Keratinocyte (primary cell): Measurements from ENCODE around the gene RNF44. TPM values are rescaled to one million over a fixed set of nuclear protein-coding genes. Genes with fewer than 3 reads are reported as not detected.

Experiments used
- DNase-seq: peaks from one replicate; pipeline ENCODE4 v3.0.0-alpha.2; 2011; ENCODE audit warnings: low read depth, missing footprints, low spot score
- FAIRE-seq: peaks from 2 replicates; lab custom pipeline; 2011; peaks lifted over from hg19 to GRCh38; lab: Jason Lieb, UNC
- H2AFZ ChIP-seq: 2 replicates; pipeline ENCODE4 v1.6.0; 2012; ENCODE audit warnings: low read length, control low read depth, inconsistent platforms; ENCODE audit not compliant: control insufficient read depth
- H3K27ac ChIP-seq: 2 replicates; pipeline ENCODE4 v1.5.1; 2011; ENCODE audit warnings: low read length; ENCODE audit not compliant: control insufficient read depth, insufficient read depth
- H3K27me3 ChIP-seq: 3 replicates; pipeline ENCODE4 v1.6.0; 2011; ENCODE audit warnings: low read length; ENCODE audit not compliant: control insufficient read depth, insufficient read depth; ENCODE audit errors: extremely low read depth
- H3K36me3 ChIP-seq, 2 experiments: 2 replicates in 1 of 2; 3 replicates in 1 of 2; pipeline ENCODE4 v1.5.1; 2011; ENCODE audit warnings: low read length in 2 of 2, mild to moderate bottlenecking in 1 of 2; ENCODE audit not compliant: control insufficient read depth in 2 of 2, insufficient read depth in 2 of 2; ENCODE audit errors: extremely low read depth in 1 of 2
- H3K4me1 ChIP-seq: 3 replicates; pipeline ENCODE4 v1.5.1; 2011; ENCODE audit warnings: low read length; ENCODE audit not compliant: control insufficient read depth, insufficient read depth; ENCODE audit errors: extremely low read depth
- H3K4me2 ChIP-seq: 3 replicates; pipeline ENCODE4 v1.6.0; 2011; ENCODE audit warnings: low read depth, low read length; ENCODE audit not compliant: control insufficient read depth, insufficient read depth; ENCODE audit errors: extremely low read depth
- H3K4me3 ChIP-seq, 3 experiments: fragments of 200-600 bp in 1 of 3; sonication (generic) in 1 of 3; 2 replicates in 2 of 3; 3 replicates in 1 of 3; pipeline ENCODE4 v1.5.1; 2011 to 2016; ENCODE audit warnings: low read length in 3 of 3, mild to moderate bottlenecking in 3 of 3, control low read depth in 2 of 3, inconsistent platforms in 1 of 3, low read depth in 1 of 3, mixed read lengths in 1 of 3, mixed run types in 1 of 3, moderate library complexity in 1 of 3; ENCODE audit not compliant: control insufficient read depth in 2 of 3, insufficient read depth in 2 of 3; ENCODE audit errors: extremely low read depth in 1 of 3
- H3K79me2 ChIP-seq: 2 replicates; pipeline ENCODE4 v1.6.0; 2012; ENCODE audit warnings: low read length; ENCODE audit not compliant: control insufficient read depth, insufficient read depth
- H3K9ac ChIP-seq: 3 replicates; pipeline ENCODE4 v1.6.0; 2011; ENCODE audit warnings: low read length; ENCODE audit not compliant: control insufficient read depth, insufficient read depth; ENCODE audit errors: extremely low read depth
- H3K9me1 ChIP-seq: 3 replicates; pipeline ENCODE4 v1.6.0; 2011; ENCODE audit warnings: low read length; ENCODE audit not compliant: control insufficient read depth, insufficient read depth; ENCODE audit errors: extremely low read depth
- H3K9me3 ChIP-seq: 2 replicates; pipeline ENCODE4 v1.5.1; 2012; ENCODE audit warnings: low read depth, low read length; ENCODE audit not compliant: control insufficient read depth
- H4K20me1 ChIP-seq: 3 replicates; pipeline ENCODE4 v1.6.0; 2011; ENCODE audit warnings: low read length; ENCODE audit not compliant: control insufficient read depth, insufficient read depth; ENCODE audit errors: extremely low read depth
- EZH2 ChIP-seq: IDR thresholded peaks from one replicate; pipeline ENCODE4 v1.6.1; 2012; ENCODE audit warnings: inconsistent platforms, mild to moderate bottlenecking, low read length, moderate library complexity
- dilution Hi-C: fragments of 300-500 bp; cut with MboI; formaldehyde crosslinking; loops from one replicate; pipeline ENCODE4 v1.7.0; 2020; ENCODE audit warnings: low sequenced_read_pairs; ENCODE audit not compliant: extremely low pct_ligation_motif_present
- polyA plus RNA-seq, 5 experiments: library from polyadenylated mRNA; depleted of rRNA in 3 of 5; stranded (reverse) in 3 of 5; stranded (forward) in 1 of 5; unstranded in 1 of 5; fragments of >200 nt; gene quantifications; 1 replicate in 1 of 5; 2 replicates in 3 of 5; 3 replicates in 1 of 5; pipeline versions ENCODE4 v1.2.1 to v1.2.3, GENCODE V29; 2011 to 2012; ENCODE audit warnings: missing spikeins in 2 of 5, low read depth in 1 of 5, low replicate concordance in 1 of 5
- TF ChIP-seq, protein P1 (sequence below), 3 experiments: IDR thresholded peaks in 1 of 3; conservative IDR thresholded peaks in 1 of 3; optimal IDR thresholded peaks in 1 of 3; 2 replicates in 2 of 3; 3 replicates in 1 of 3; pipeline versions ENCODE3 to v1.5.1; 2011; ENCODE audit warnings: low read length in 3 of 3, mild to moderate bottlenecking in 3 of 3, moderate library complexity in 2 of 3, control low read depth in 1 of 3, inconsistent platforms in 1 of 3; ENCODE audit not compliant: insufficient read depth in 2 of 3; ENCODE audit errors: extremely low read depth in 1 of 3

The RNF44 gene
- polyA plus RNA-seq, 1 donor (not counting 4 experiments of a cell fraction or from before 2014, with no cell fraction given): 5.3 TPM

- Histone ChIP-seq H3K36me3 (peaks cover 21 to 32% of the 10 kb centered on the region in 2 experiments), H3K27ac (no peak overlapping the region), H2AFZ (no peak overlapping the region), H3K4me2 (no peak overlapping the region), H4K20me1 (no peaks in the 10 kb centered on the region), H3K4me1 (peaks cover 3% of the 10 kb centered on the region), H3K79me2 (no peaks in the 10 kb centered on the region), H3K27me3 (no peaks in the 10 kb centered on the region), H3K9me3 (no peaks in the 10 kb centered on the region), H3K4me3 (no peak overlapping the region), H3K9ac (no peak overlapping the region), H3K9me1 (no peaks in the 10 kb centered on the region)
- TF ChIP-seq, protein P1, sequence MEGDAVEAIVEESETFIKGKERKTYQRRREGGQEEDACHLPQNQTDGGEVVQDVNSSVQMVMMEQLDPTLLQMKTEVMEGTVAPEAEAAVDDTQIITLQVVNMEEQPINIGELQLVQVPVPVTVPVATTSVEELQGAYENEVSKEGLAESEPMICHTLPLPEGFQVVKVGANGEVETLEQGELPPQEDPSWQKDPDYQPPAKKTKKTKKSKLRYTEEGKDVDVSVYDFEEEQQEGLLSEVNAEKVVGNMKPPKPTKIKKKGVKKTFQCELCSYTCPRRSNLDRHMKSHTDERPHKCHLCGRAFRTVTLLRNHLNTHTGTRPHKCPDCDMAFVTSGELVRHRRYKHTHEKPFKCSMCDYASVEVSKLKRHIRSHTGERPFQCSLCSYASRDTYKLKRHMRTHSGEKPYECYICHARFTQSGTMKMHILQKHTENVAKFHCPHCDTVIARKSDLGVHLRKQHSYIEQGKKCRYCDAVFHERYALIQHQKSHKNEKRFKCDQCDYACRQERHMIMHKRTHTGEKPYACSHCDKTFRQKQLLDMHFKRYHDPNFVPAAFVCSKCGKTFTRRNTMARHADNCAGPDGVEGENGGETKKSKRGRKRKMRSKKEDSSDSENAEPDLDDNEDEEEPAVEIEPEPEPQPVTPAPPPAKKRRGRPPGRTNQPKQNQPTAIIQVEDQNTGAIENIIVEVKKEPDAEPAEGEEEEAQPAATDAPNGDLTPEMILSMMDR (optimal IDR thresholded peaks at IDR 0.05 in 1 of 3, IDR thresholded peaks at IDR 0.05 in 1 of 3, conservative IDR thresholded peaks at IDR 0.05 in 1 of 3; ENCODE audit: extremely low read depth in 1 of 3, insufficient read depth in 2 of 3, low read length in 3 of 3): no peak
- TF ChIP-seq EZH2: no peak
- no peak for FAIRE-seq
- dilution Hi-C loops: no loop called here
- DNase-seq: no peak
Measured at GRCh38 chr5:176503496-176503895, 33.7 kb downstream of the RNF44 start.

- DNase-seq (no peak), FAIRE-seq (no peak)
- Histone ChIP-seq H3K9me1 (no peaks in the 10 kb centered on the region), H3K9ac (no peak overlapping the region), H4K20me1 (no peaks in the 10 kb centered on the region), H3K4me1 (peaks cover 14% of the 10 kb centered on the region), H3K27me3 (no peaks in the 10 kb centered on the region), H3K79me2 (no peaks in the 10 kb centered on the region), H3K36me3 (peaks cover 8 to 33% of the 10 kb centered on the region in 2 experiments), H3K4me3 (no peak overlapping the region), H3K27ac (no peak overlapping the region), H2AFZ (no peak overlapping the region), H3K9me3 (no peaks in the 10 kb centered on the region), H3K4me2 (no peak overlapping the region)
- dilution Hi-C loops: no loop called here
- TF ChIP-seq, protein P1 (optimal IDR thresholded peaks at IDR 0.05 in 1 of 3, IDR thresholded peaks at IDR 0.05 in 1 of 3, conservative IDR thresholded peaks at IDR 0.05 in 1 of 3; ENCODE audit: extremely low read depth in 1 of 3, insufficient read depth in 2 of 3, low read length in 3 of 3): no peak
- no peak for TF ChIP-seq EZH2
Measured at GRCh38 chr5:176501333-176501732, 35.9 kb downstream of the RNF44 start.
